Testis (tissue), 3 donors: Measurements from ENCODE around the gene TSSK3. TPM values are rescaled to one million over a fixed set of nuclear protein-coding genes. Genes with fewer than 3 reads are reported as not detected.

Experiments
- DNase-seq: peaks from one replicate; pipeline ENCODE4 v3.0.0-alpha.2; 2019
- H3K27ac ChIP-seq, 2 donors: fragments of 200-600 bp; sonication (generic); one replicate each; pipeline ENCODE4 v1.5.1; 2019
- H3K27me3 ChIP-seq: fragments of 200-600 bp; sonication (generic); one replicate; pipeline ENCODE4 v1.5.1; 2019
- H3K36me3 ChIP-seq: fragments of 200-600 bp; sonication (generic); one replicate; pipeline ENCODE4 v1.5.1; 2017; ENCODE audit warnings: low read depth; ENCODE audit errors: missing control alignments
- H3K4me1 ChIP-seq: fragments of 200-600 bp; sonication (generic); one replicate; pipeline ENCODE4 v1.5.1; 2019
- H3K4me3 ChIP-seq, 2 donors: fragments of 200-600 bp; sonication (generic); one replicate each; pipeline ENCODE4 v1.5.1; 2017 to 2019
- H3K9me3 ChIP-seq: fragments of 200-600 bp; sonication (generic); one replicate; pipeline ENCODE4 v1.5.1; 2017
- POLR2A ChIP-seq: fragments of 450-650 bp; IDR thresholded peaks from one replicate; pipeline ENCODE4 v1.6.1; 2017; ENCODE audit warnings: antibody characterized with exemption, mild to moderate bottlenecking, moderate library complexity
- WGBS, 2 donors: methylation state at CpG; one replicate each; pipeline ENCODE4 v1.1.5; 2018; 5-methylcytosine and 5-hydroxymethylcytosine counted together
- intact Hi-C: fragments of 100-400 bp; cut with DNase I; formaldehyde crosslinking; loops from one replicate; pipeline ENCODE4 v1.15.1; 2023; ENCODE audit warnings: low total_unique reads
- polyA plus RNA-seq: library from polyadenylated mRNA; stranded (reverse); fragments of 350-450 nt; fragmentation: Illumina TruSeq; extraction: RNeasy Lipid Tissue Mini Kit (QIAGEN cat#74804); gene quantifications from one replicate; pipeline ENCODE4 v1.2.3, GENCODE V29; 2014; ENCODE audit warnings: low read depth, low replicate concordance; ENCODE audit not compliant: insufficient read depth
- total RNA-seq, 2 donors: library from RNA; depleted of rRNA; stranded (reverse); fragments of >200 nt; gene quantifications; one replicate each; pipeline ENCODE4 v1.2.3, GENCODE V29; 2016
- TF ChIP-seq, protein P1 (sequence below), 3 experiments: fragments of 450-650 bp in 2 of 3; fragments of 200-600 bp in 1 of 3; sonication (generic) in 1 of 3; IDR thresholded peaks; one replicate each; pipeline ENCODE4 v1.5.1; 2016 to 2019; ENCODE audit warnings: antibody characterized with exemption in 3 of 3, mild to moderate bottlenecking in 2 of 3, moderate library complexity in 1 of 3

Gene TSSK3
- total and polyA plus RNA-seq, 3 donors from 2014 or later: 25.7 to 72.9 (median 55.6) TPM

DNA sequence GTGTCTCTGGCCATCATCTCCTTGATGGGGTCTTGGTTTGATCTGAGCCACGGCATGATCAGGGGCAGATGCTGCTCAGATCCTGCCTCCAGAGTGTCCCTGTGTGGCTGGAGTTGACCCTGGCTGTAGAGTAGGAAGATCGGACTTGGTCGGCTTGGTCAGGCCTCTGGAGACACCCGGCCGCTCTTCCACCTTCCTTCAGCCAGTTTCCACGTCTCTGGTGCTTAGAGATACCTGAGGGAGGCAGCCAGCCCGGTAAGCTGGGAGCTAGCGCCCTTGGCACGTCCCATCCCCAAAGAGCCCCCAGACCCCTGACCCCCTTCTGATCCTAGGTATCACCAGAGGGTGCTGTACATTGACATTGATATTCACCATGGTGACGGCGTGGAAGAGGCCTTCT is 35.1 kb upstream of the TSSK3 start:
- no peak for TF ChIP-seq POLR2A
- TF ChIP-seq, protein P1, sequence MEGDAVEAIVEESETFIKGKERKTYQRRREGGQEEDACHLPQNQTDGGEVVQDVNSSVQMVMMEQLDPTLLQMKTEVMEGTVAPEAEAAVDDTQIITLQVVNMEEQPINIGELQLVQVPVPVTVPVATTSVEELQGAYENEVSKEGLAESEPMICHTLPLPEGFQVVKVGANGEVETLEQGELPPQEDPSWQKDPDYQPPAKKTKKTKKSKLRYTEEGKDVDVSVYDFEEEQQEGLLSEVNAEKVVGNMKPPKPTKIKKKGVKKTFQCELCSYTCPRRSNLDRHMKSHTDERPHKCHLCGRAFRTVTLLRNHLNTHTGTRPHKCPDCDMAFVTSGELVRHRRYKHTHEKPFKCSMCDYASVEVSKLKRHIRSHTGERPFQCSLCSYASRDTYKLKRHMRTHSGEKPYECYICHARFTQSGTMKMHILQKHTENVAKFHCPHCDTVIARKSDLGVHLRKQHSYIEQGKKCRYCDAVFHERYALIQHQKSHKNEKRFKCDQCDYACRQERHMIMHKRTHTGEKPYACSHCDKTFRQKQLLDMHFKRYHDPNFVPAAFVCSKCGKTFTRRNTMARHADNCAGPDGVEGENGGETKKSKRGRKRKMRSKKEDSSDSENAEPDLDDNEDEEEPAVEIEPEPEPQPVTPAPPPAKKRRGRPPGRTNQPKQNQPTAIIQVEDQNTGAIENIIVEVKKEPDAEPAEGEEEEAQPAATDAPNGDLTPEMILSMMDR (IDR thresholded peaks at IDR 0.05): no peak
- H3K36me3 ChIP-seq: no peaks in the 10 kb centered on the region
- no peaks in the 10 kb centered on the region for H3K27me3 ChIP-seq
- DNase-seq: no peak
- 95 to 98% methylated on average over 10 to 11 of the region's 11 CpGs for WGBS, 2 donors
- no peak overlapping the region for H3K4me3 ChIP-seq
- H3K27ac ChIP-seq: no peak overlapping the region
- H3K9me3 ChIP-seq: no peaks in the 10 kb centered on the region
- H3K4me1 ChIP-seq: no peaks in the 10 kb centered on the region
- intact Hi-C loops: no loop called here

DNA sequence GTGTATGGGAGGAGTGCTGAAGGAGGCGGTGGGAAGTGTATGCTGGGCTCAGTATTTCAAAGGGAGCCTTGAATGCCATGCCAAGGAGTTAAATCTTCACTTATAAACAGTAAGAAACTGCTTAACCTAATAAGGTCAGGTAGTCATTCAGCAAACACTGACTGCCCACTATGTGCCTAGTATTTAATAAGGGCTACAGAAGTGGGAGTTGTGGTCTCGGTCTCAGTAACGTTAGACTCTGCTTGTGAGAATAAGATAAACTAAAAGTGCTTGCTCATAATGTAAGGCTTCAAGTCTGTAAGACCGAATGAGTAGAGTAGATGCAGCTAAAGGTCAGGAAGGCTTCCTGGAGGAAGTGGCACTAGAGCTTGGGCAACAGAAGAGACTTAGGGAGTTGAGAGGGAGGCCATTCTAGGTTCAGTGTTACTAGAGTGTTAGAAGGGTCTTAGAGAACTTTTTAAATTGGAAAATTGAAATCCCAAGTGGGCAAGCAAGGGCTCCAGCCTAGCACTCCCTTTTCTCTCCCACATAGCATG is 32.3 kb upstream of the TSSK3 start:
- WGBS, 2 donors: 85 to 91% methylated on average over 4 of the region's 4 CpGs
- Histone ChIP-seq H3K36me3 (no peaks in the 10 kb centered on the region), H3K4me1 (peaks cover 23% of the 10 kb centered on the region), H3K4me3 (no peak overlapping the region), H3K27me3 (no peaks in the 10 kb centered on the region), H3K27ac (no peak overlapping the region), H3K9me3 (no peaks in the 10 kb centered on the region)
- no peak for DNase-seq
- intact Hi-C loops: loop anchor here (10.0 kb wide), 1 partner anchor 85 kb away; the partner anchor contains the start of gene FAM167B
- no peak for TF ChIP-seq POLR2A
- TF ChIP-seq, protein P1 (IDR thresholded peaks at IDR 0.05): no peak

DNA sequence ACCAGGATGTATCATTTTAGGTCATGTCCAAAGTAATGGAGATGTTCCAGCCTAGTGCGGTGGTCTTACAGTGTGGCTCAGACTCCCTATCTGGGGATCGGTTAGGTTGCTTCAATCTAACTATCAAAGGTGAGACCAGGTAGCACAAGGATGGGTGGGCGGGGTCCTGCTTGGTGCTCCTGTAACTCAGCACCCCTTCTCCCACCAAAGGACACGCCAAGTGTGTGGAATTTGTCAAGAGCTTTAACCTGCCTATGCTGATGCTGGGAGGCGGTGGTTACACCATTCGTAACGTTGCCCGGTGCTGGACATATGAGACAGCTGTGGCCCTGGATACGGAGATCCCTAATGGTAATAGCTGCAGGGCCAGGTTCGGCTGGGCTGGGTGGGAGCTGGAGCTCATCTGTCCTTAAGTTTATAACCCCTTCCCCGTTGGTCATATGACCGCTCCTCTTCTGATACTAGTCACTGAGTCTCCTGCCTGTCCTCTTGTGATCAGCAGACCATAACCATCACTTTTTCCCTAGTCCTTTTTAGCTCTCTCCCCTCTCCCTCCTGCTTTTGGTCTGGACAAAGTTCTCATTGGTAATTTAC is 31.7 kb upstream of the TSSK3 start:
- DNase-seq: no peak
- 84 to 92% methylated on average over 10 to 12 of the region's 12 CpGs for WGBS, 2 donors
- H3K9me3 ChIP-seq: no peaks in the 10 kb centered on the region
- no peaks in the 10 kb centered on the region for H3K27me3 ChIP-seq
- peaks cover 23% of the 10 kb centered on the region for H3K4me1 ChIP-seq
- H3K36me3 ChIP-seq: no peaks in the 10 kb centered on the region
- intact Hi-C loops: loop anchor here (10.0 kb wide), 1 partner anchor 86 kb away; the partner anchor contains the start of gene FAM167B
- no peak for TF ChIP-seq POLR2A
- TF ChIP-seq, protein P1 (IDR thresholded peaks at IDR 0.05): no peak
- no peak overlapping the region for H3K27ac ChIP-seq
- no peak overlapping the region for H3K4me3 ChIP-seq

DNA sequence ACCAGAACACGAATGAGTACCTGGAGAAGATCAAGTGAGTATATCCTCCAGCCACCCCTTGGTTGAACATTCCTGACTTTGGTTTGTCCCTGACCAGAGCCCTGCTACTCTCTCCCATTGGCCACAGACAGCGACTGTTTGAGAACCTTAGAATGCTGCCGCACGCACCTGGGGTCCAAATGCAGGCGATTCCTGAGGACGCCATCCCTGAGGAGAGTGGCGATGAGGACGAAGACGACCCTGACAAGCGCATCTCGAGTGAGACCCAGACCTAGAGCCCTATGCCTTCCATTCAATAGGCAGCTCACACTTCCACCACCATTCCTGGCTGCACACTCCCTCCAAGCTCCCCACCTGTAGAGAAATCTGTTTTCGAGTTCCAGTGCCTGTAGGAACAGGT is 30.8 kb upstream of the TSSK3 start:
- no peak overlapping the region for H3K4me3 ChIP-seq
- no peaks in the 10 kb centered on the region for H3K27me3 ChIP-seq
- H3K9me3 ChIP-seq: no peaks in the 10 kb centered on the region
- TF ChIP-seq, protein P1 (IDR thresholded peaks at IDR 0.05): no peak
- no peak for TF ChIP-seq POLR2A
- intact Hi-C loops: loop anchor here (10.0 kb wide), 1 partner anchor 87 kb away; the partner anchor contains the start of gene FAM167B
- no peak for DNase-seq
- H3K27ac ChIP-seq: peak overlapping the region in 1 of 2 donors; percentile 62
- WGBS, 2 donors: 85 to 89% methylated on average over 3 to 12 of the region's 12 CpGs
- no peaks in the 10 kb centered on the region for H3K36me3 ChIP-seq
- H3K4me1 ChIP-seq: peaks cover 27% of the 10 kb centered on the region
